ENCODE results near the gene GPR149.

- no peak for TF ChIP-seq REST (IDR thresholded peaks at IDR 0.05; ENCODE audit: low read depth)
- no peak for TF ChIP-seq RAD21 (IDR thresholded peaks at IDR 0.05; ENCODE audit: low read depth)
Observed at GRCh38 chr3:154349223-154349622, 80.8 kb downstream of the GPR149 start.
